Lower lobe of right lung (tissue), 2 donors: ENCODE measurements around the gene LAMA4. TPM values are rescaled to one million over a fixed set of nuclear protein-coding genes. Genes with fewer than 3 reads are reported as not detected.
"Not testable (repeated sequence)": the region's sequence is repeated elsewhere in the genome, so short reads cannot be mapped to it uniquely, and the experiment has no call there.

Source experiments
- ATAC-seq, 2 donors: fragments of 200-7000 bp; cut with Tn5 transposase; one replicate each; pipeline ENCODE4 v1.9.1; 2020 to 2022; ENCODE audit warnings: mild to moderate bottlenecking in 2 of 2, moderate library complexity in 2 of 2
- DNase-seq: peaks from one replicate; pipeline ENCODE4 v3.0.0-alpha.2; 2020
- H3K27ac ChIP-seq: fragments of 200-600 bp; one replicate; pipeline ENCODE4 v1.8.0; 2022
- H3K27me3 ChIP-seq: fragments of 200-600 bp; one replicate; pipeline ENCODE4 v1.8.0; 2022; ENCODE audit warnings: low read depth
- H3K36me3 ChIP-seq: fragments of 200-600 bp; one replicate; pipeline ENCODE4 v1.8.0; 2022; ENCODE audit warnings: mild to moderate bottlenecking
- H3K4me1 ChIP-seq: fragments of 200-600 bp; one replicate; pipeline ENCODE4 v1.8.0; 2022
- H3K4me3 ChIP-seq: fragments of 200-600 bp; one replicate; pipeline ENCODE4 v1.8.0; 2022; ENCODE audit warnings: mild to moderate bottlenecking
- H3K9me3 ChIP-seq: fragments of 200-600 bp; one replicate; pipeline ENCODE4 v1.8.0; 2022
- intact Hi-C: fragments of 100-400 bp; cut with DNase I; formaldehyde crosslinking; loops from one replicate; pipeline ENCODE4 v1.11.0; 2022
- total RNA-seq: library from RNA; stranded (reverse); fragmentation: NEBNext Ultra II Directional; extraction: Animal tissue kit (Norgen Biotek cat#: 25700); gene quantifications from one replicate; pipeline ENCODE4 v1.2.1, GENCODE V29; 2021
- TF ChIP-seq, protein P1 (sequence below): fragments of 200-600 bp; IDR thresholded peaks from one replicate; pipeline ENCODE4 v1.8.0; 2022; ENCODE audit warnings: antibody characterized with exemption, mild to moderate bottlenecking
- donor health status: DM: no; HTN: yes; CAD: no; lungs with severe emphysema.

Gene LAMA4
- total RNA-seq, 1 donor from 2014 or later, result 91.2 TPM

- intact Hi-C loops, result no loop called here
- TF ChIP-seq, protein P1, sequence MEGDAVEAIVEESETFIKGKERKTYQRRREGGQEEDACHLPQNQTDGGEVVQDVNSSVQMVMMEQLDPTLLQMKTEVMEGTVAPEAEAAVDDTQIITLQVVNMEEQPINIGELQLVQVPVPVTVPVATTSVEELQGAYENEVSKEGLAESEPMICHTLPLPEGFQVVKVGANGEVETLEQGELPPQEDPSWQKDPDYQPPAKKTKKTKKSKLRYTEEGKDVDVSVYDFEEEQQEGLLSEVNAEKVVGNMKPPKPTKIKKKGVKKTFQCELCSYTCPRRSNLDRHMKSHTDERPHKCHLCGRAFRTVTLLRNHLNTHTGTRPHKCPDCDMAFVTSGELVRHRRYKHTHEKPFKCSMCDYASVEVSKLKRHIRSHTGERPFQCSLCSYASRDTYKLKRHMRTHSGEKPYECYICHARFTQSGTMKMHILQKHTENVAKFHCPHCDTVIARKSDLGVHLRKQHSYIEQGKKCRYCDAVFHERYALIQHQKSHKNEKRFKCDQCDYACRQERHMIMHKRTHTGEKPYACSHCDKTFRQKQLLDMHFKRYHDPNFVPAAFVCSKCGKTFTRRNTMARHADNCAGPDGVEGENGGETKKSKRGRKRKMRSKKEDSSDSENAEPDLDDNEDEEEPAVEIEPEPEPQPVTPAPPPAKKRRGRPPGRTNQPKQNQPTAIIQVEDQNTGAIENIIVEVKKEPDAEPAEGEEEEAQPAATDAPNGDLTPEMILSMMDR, result no peak
- Histone ChIP-seq H3K27ac (no peak overlapping the region), H3K36me3 (peaks cover 75% of the 10 kb centered on the region), H3K4me1 (no peaks in the 10 kb centered on the region), H3K27me3 (no peaks in the 10 kb centered on the region), H3K9me3 (no peaks in the 10 kb centered on the region), H3K4me3 (no peak overlapping the region)
- DNase-seq (no peak), ATAC-seq (no peak)
Measured at GRCh38 chr6:112114577-112115223, 139.7 kb downstream of the LAMA4 start.

GRCh38 chr6:112113918-112114317, 140.4 kb downstream of the LAMA4 start:
- no peaks in the 10 kb centered on the region for H3K27me3 ChIP-seq
- TF ChIP-seq, protein P1, result no peak
- peaks cover 75% of the 10 kb centered on the region for H3K36me3 ChIP-seq
- no peaks in the 10 kb centered on the region for H3K9me3 ChIP-seq
- intact Hi-C loops, result no loop called here
- no peak overlapping the region for H3K4me3 ChIP-seq
- H3K27ac ChIP-seq, result no peak overlapping the region
- no peak for ATAC-seq
- H3K4me1 ChIP-seq, result no peaks in the 10 kb centered on the region
- DNase-seq, result no peak

DNA sequence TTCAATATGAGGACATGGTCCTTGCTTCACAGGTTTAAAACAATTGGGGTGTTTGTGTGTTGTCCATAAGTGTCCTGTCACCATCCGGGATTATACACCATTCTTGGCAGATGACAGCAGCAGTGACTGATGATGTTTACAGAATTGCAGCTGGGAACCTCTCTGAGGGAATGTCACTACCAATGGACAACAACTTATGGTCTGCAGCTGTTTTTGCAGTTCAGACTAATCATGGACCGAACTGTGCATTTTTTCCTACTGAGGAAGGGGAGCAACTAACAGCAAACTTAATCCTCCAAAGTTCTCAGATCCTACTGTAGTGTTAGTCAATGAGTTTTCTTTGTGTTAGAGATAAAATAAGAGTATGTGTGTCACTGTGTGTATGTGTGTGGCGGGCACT, 140.9 kb downstream of the LAMA4 start:
- H3K27me3 ChIP-seq, result no peaks in the 10 kb centered on the region
- H3K9me3 ChIP-seq, result no peaks in the 10 kb centered on the region
- H3K27ac ChIP-seq, result no peak overlapping the region
- intact Hi-C loops, result no loop called here
- H3K4me1 ChIP-seq, result no peaks in the 10 kb centered on the region
- ATAC-seq (no peak), DNase-seq (no peak)
- peaks cover 77% of the 10 kb centered on the region for H3K36me3 ChIP-seq
- TF ChIP-seq, protein P1, result no peak
- H3K4me3 ChIP-seq, result no peak overlapping the region

DNA sequence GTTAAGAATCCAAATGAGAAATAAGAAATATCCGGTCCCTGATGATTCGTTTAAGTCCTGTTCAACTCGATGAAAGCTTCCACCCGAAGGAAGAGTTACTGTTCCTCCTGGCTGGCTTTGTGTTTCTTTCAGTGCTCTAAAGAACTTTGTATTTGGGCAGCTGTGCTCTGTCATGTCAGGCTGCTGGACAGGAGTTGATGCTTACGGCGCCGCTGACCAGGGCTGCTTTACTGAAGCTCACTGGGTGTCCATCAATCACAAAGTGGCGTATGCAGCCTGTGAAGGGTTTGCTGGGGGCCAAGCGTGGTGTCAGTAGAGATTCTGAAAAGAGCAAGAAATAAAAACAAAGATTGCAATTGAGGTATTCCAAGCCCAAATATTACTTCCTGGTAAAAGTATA, 145.1 kb downstream of the LAMA4 start:
- ATAC-seq, result no peak

DNA sequence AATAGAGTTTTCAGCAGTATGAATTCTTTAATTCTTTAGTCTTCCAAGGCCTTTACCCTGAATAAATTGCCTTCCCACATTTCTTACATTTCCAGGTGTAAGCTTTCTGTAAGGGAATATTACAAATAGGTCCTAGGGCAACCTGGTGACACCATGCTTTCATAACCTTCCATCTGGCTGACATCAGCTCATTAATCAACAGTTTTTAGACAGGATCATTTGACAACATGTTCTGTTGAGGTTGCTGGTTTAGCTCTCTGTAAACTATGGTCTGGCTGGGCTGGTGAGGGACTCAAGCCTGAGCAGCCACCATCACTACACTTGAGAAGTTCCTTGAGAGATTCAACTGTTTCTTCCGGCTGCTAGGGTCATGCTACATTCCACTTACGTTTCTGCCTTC, 147.8 kb downstream of the LAMA4 start:
- peaks cover 34% of the 10 kb centered on the region for H3K36me3 ChIP-seq
- DNase-seq (no peak), ATAC-seq (no peak)
- H3K27ac ChIP-seq, result no peak overlapping the region
- H3K4me3 ChIP-seq, result no peak overlapping the region
- no peaks in the 10 kb centered on the region for H3K4me1 ChIP-seq
- TF ChIP-seq, protein P1, result no peak
- no peaks in the 10 kb centered on the region for H3K27me3 ChIP-seq
- intact Hi-C loops, result no loop called here
- no peaks in the 10 kb centered on the region for H3K9me3 ChIP-seq

More for the DNA sequence above, 145.1 kb downstream of the LAMA4 start:
- no peaks in the 10 kb centered on the region for H3K9me3 ChIP-seq
- H3K27ac ChIP-seq, result no peak overlapping the region
- TF ChIP-seq, protein P1, result no peak
- intact Hi-C loops, result no loop called here
- no peak overlapping the region for H3K4me3 ChIP-seq
- no peaks in the 10 kb centered on the region for H3K27me3 ChIP-seq
- no peaks in the 10 kb centered on the region for H3K4me1 ChIP-seq
- DNase-seq, result no peak
- H3K36me3 ChIP-seq, result peaks cover 47% of the 10 kb centered on the region

DNA sequence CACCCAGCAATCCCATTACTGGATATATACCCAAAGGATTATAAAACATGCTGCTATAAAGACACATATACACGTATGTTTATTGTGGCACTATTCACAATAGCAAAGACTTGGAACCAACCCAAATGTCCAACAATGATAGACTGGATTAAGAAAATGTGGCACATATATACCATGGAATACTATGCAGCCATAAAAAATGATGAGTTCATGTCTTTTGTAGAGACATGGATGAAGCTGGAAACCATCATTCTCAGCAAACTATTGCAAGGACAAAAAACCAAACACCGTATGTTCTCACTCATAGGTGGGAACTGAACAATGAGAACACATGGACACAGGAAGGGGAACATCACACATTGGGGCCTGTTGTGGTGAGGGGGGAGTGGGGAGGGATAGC, 148.3 kb downstream of the LAMA4 start:
- H3K27me3 ChIP-seq, H3K4me1 ChIP-seq, H3K4me3 ChIP-seq, ATAC-seq, DNase-seq, H3K27ac ChIP-seq, intact Hi-C loops, H3K9me3 ChIP-seq: not testable (repeated sequence)
- H3K36me3 ChIP-seq, result peaks cover 29% of the 10 kb centered on the region
